HepG2 (cell line): ENCODE results near the gene RGS13. TPM values are rescaled to one million over a fixed set of nuclear protein-coding genes. Genes with fewer than 3 reads are reported as not detected.

Experiments used
- ATAC-seq: fragments of 200-7000 bp; cut with Tn5 transposase; 3 replicates; pipeline ENCODE4 v1.9.1; 2020; ENCODE audit warnings: mild to moderate bottlenecking, moderate library complexity
- BruUV-seq: library from RNA; stranded (reverse); fragments of 400-500 nt; replicated peaks from 2 replicates; lab custom pipeline; 2021; lab: Mats Ljungman, UMichigan
- CTCF ChIA-PET: fragments of 300-600 bp; formaldehyde crosslinking; extraction: SDS; loops from one replicate; lab custom pipeline; 2021; ENCODE audit warnings: low total read pairs, inconsistent platforms, low intra/inter-chr PET ratio; lab: Yijun Ruan, JAX
- POLR2A ChIA-PET: fragments of 350-600 bp; sonication (Branson Sonifier 250); formaldehyde crosslinking; loops from one replicate; lab custom pipeline; 2020; ENCODE audit warnings: antibody characterized with exemption, inconsistent platforms; lab: Yijun Ruan, JAX
- DNase-seq: peaks from one replicate; pipeline ENCODE4 v3.0.0-alpha.2; 2015; ENCODE audit warnings: low spot score
- FAIRE-seq: peaks from 3 replicates; lab custom pipeline; 2011; peaks lifted over from hg19 to GRCh38; lab: Jason Lieb, UNC
- H2AFZ ChIP-seq: one replicate; pipeline ENCODE4 v1.6.1; 2011; ENCODE audit warnings: low read length, inconsistent platforms
- H3K27ac ChIP-seq: fragments of 300-600 bp; 3 replicates; pipeline ENCODE4 v1.8.0; 2011; ENCODE audit warnings: mixed run types, mild to moderate bottlenecking, mixed read lengths, low read length, inconsistent platforms; ENCODE audit not compliant: insufficient read depth; ENCODE audit errors: extremely low read length
- H3K27me3 ChIP-seq, 2 experiments: fragments of 200-600 bp in 1 of 2; 2 replicates in 1 of 2; 3 replicates in 1 of 2; pipeline versions ENCODE4 v1.6.0 to v1.8.0; 2011; ENCODE audit warnings: low read length in 2 of 2, mild to moderate bottlenecking in 2 of 2, moderate library complexity in 2 of 2, inconsistent platforms in 1 of 2; ENCODE audit not compliant: insufficient read depth in 2 of 2, control insufficient read depth in 1 of 2
- H3K36me3 ChIP-seq, 2 experiments: fragments of 200-600 bp in 1 of 2; replicated peaks in 1 of 2; 2 replicates in 1 of 2; 3 replicates in 1 of 2; pipeline versions ENCODE4 v1.5.1 to v1.8.0; 2011; ENCODE audit warnings: low read length in 2 of 2, inconsistent platforms in 1 of 2; ENCODE audit not compliant: insufficient read depth in 2 of 2, control insufficient read depth in 1 of 2
- H3K4me1 ChIP-seq: 2 replicates; pipeline ENCODE4 v1.5.1; 2012; ENCODE audit warnings: low read length, inconsistent platforms; ENCODE audit not compliant: insufficient read depth
- H3K4me2 ChIP-seq: 2 replicates; pipeline ENCODE4 v1.6.0; 2011; ENCODE audit warnings: low read depth, low read length, inconsistent platforms
- H3K4me3 ChIP-seq, 3 experiments: fragments of 200-600 bp in 1 of 3; sonication (generic), shearing (Covaris generic) in 1 of 3; replicated peaks in 1 of 3; 2 replicates each; pipeline ENCODE4 v1.5.1; 2011 to 2016; ENCODE audit warnings: low read length in 3 of 3, inconsistent platforms in 2 of 3, low read depth in 2 of 3, mild to moderate bottlenecking in 2 of 3, control low read depth in 1 of 3, mixed read lengths in 1 of 3; ENCODE audit not compliant: insufficient read depth in 1 of 3
- H3K79me2 ChIP-seq: one replicate; pipeline ENCODE4 v1.6.1; 2011; ENCODE audit warnings: low read length, inconsistent platforms; ENCODE audit not compliant: insufficient read depth
- H3K9ac ChIP-seq: 2 replicates; pipeline ENCODE4 v1.6.0; 2011; ENCODE audit warnings: mild to moderate bottlenecking, low read depth, low read length, inconsistent platforms; ENCODE audit not compliant: insufficient read depth
- H3K9me3 ChIP-seq: 2 replicates; pipeline ENCODE4 v1.5.1; 2012; ENCODE audit warnings: mild to moderate bottlenecking, low read length
- H4K20me1 ChIP-seq: 2 replicates; pipeline ENCODE4 v1.6.0; 2011; ENCODE audit warnings: inconsistent platforms, mild to moderate bottlenecking, low read length, moderate library complexity; ENCODE audit not compliant: insufficient read depth
- ATF7-NPFF ChIP-seq: sonication (generic); formaldehyde crosslinking; IDR thresholded peaks from 2 replicates; pipeline ENCODE4 v1.8.1; 2023; ENCODE audit warnings: mild to moderate bottlenecking, low read depth, missing genetic modification reagents, moderate library complexity
- FIP1L1 ChIP-seq: fragments of 200-400 bp; formaldehyde crosslinking; IDR thresholded peaks from 2 replicates; pipeline ENCODE4 v1.6.1; 2018; ENCODE audit warnings: low read depth, mild to moderate bottlenecking, low read length, moderate library complexity, borderline replicate concordance; ENCODE audit not compliant: insufficient read depth
- MXI1 ChIP-seq: IDR thresholded peaks from 3 replicates; pipeline ENCODE4 v1.6.1; 2012; ENCODE audit warnings: low read depth, low read length, inconsistent platforms, borderline replicate concordance
- PHF20 ChIP-seq: sonication (generic); formaldehyde crosslinking; IDR thresholded peaks from 2 replicates; pipeline ENCODE4 v1.5.0; 2020; ENCODE audit warnings: mild to moderate bottlenecking, missing genetic modification reagents
- RFX5 ChIP-seq: IDR thresholded peaks from 2 replicates; pipeline ENCODE4 v1.6.1; 2011; ENCODE audit warnings: low read depth, low read length, improper control_type of control experiment
- SALL2 ChIP-seq: sonication (generic); formaldehyde crosslinking; IDR thresholded peaks from 2 replicates; pipeline ENCODE4 v1.8.1; 2023; ENCODE audit warnings: mild to moderate bottlenecking, missing genetic modification reagents, inconsistent platforms
- U2AF1 ChIP-seq: fragments of 200-400 bp; formaldehyde crosslinking; optimal IDR thresholded peaks from 2 replicates; pipeline ENCODE3; 2017; ENCODE audit warnings: mild to moderate bottlenecking, low read depth, low read length
- ZFP36L2 ChIP-seq: sonication (generic); formaldehyde crosslinking; IDR thresholded peaks from 2 replicates; pipeline ENCODE4 v1.4.0; 2020; ENCODE audit warnings: missing genetic modification reagents
- ZKSCAN5 ChIP-seq: sonication (generic); formaldehyde crosslinking; IDR thresholded peaks from 2 replicates; pipeline ENCODE4 v1.5.1; 2020; ENCODE audit warnings: mild to moderate bottlenecking, missing genetic modification reagents
- ZNF224 ChIP-seq: sonication (generic); formaldehyde crosslinking; IDR thresholded peaks from 2 replicates; pipeline ENCODE4 v1.5.0; 2020; ENCODE audit warnings: mild to moderate bottlenecking, missing genetic modification reagents
- ZNF274 ChIP-seq: sonication (generic); formaldehyde crosslinking; IDR thresholded peaks from 2 replicates; pipeline ENCODE4 v1.5.1; 2020; ENCODE audit warnings: mild to moderate bottlenecking, missing genetic modification reagents
- ZNF781 ChIP-seq: sonication (generic); formaldehyde crosslinking; IDR thresholded peaks from 2 replicates; pipeline ENCODE4 v1.5.1; 2020; ENCODE audit warnings: borderline replicate concordance, mild to moderate bottlenecking, missing genetic modification reagents; ENCODE audit errors: not compliant biosample characterization
- WGBS: methylation state at CpG from one replicate; pipeline ENCODE4 v1.1.6; 2017; ENCODE audit warnings: low lambda C conversion rate; 5-methylcytosine and 5-hydroxymethylcytosine counted together
- in situ Hi-C: cut with HindIII; loops from 2 replicates; pipeline ENCODE4 v1.10.0; 2017; ENCODE audit warnings: low pct_unique_long_range_greater_than_20kb; ENCODE audit not compliant: extremely low pct_ligation_motif_present
- intact Hi-C: fragments of 100-400 bp; cut with micrococcal nuclease; formaldehyde crosslinking; loops from one replicate; pipeline ENCODE4 v1.10.0; 2022; ENCODE audit not compliant: unreplicated experiment
- polyA plus RNA-seq, 8 experiments: library from polyadenylated mRNA; depleted of rRNA in 3 of 8; stranded (reverse) in 7 of 8; unstranded in 1 of 8; fragments of >200 nt; fragmentation: Illumina TruSeq in 4 of 8; extraction: Trizol in 4 of 8; gene quantifications; 2 replicates each; pipeline versions ENCODE4 v1.2.1 to v1.2.3, GENCODE V29; 2011 to 2016; ENCODE audit warnings: low read depth in 4 of 8, missing spikeins in 1 of 8, mixed read lengths in 1 of 8; ENCODE audit not compliant: insufficient read depth in 1 of 8
- total RNA-seq, 5 experiments: library from RNA; depleted of rRNA; stranded (reverse); fragments of >200 nt; fragmentation: Illumina TruSeq; extraction: Trizol; gene quantifications; 2 replicates each; pipeline ENCODE4 v1.2.3, GENCODE V29; 2016; ENCODE audit warnings: low read depth in 1 of 5
- TF ChIP-seq, protein P1 (sequence below): sonication (generic); formaldehyde crosslinking; IDR thresholded peaks from 2 replicates; pipeline ENCODE4 v1.8.1; 2022; ENCODE audit warnings: mild to moderate bottlenecking, missing genetic modification reagents
- TF ChIP-seq, protein P2 (sequence below): sonication (generic); formaldehyde crosslinking; IDR thresholded peaks from 2 replicates; pipeline ENCODE4 v1.4.0; 2020; ENCODE audit warnings: low read depth, mild to moderate bottlenecking, missing genetic modification reagents
- TF ChIP-seq, protein P3 (sequence below): sonication (generic); formaldehyde crosslinking; IDR thresholded peaks from 2 replicates; pipeline ENCODE4 v1.5.1; 2020; ENCODE audit warnings: mild to moderate bottlenecking, missing genetic modification reagents

The RGS13 gene
- total and polyA plus RNA-seq, 2 of the 13 experiments (the other 11 are each of a cell fraction or from before 2014, with no cell fraction given) = not detected

DNA sequence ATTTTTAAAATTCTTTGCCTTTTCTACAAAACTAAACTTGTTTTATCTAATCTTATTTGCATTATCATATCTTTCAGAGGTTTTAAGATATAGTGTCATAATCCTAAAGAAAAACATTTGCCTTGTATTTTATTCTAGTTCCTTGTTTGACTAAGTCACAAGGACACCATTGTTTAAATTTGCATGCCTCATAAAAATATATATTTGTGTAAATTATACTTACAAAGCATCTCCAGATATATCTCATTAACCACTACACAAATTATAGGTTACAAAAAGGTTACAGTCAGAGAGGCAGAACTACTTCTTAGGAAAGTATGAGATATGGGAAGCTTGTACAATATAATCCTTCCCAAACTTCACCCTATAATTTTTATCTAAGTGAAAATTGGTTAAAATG, 4.2 kb upstream of the RGS13 start:
- DNase-seq (no peak), FAIRE-seq (no peak), ATAC-seq (no peak)

DNA sequence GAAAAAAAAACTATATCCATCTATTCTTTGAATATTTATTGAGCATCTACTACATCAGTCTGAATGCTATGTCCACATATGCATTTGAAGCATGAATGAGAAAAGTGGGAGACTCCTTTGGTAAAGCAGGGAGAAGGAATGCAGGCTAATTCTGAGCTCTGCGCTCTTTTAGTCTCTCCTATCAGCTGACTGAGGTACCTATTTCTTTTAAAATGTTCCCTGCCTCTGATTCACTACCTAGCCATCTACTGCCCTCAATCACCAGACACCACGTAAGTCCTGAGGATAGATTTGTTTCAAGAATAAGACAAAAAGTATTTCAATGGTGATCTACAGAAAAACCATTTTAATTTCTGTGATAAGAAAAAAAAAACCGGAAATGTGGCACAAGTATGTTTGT, 3.8 kb upstream of the RGS13 start:
- intact Hi-C loops = no loop called here
- H3K4me3 ChIP-seq = no peak overlapping the region
- peaks cover 32% of the 10 kb centered on the region for H3K4me1 ChIP-seq
- H3K4me2 ChIP-seq = no peak overlapping the region
- DNase-seq = no peak
- in situ Hi-C loops = no loop called here
- ChIA-PET CTCF (no interaction called here), POLR2A (no interaction called here)
- FAIRE-seq = no peak
- ATAC-seq = no peak
- no peaks in the 10 kb centered on the region for H3K36me3 ChIP-seq
- BruUV-seq = no TSS peak
- no peak overlapping the region for H3K9ac ChIP-seq
- no peak overlapping the region for H3K27ac ChIP-seq
- 48% methylated on average over 3 of the region's 3 CpGs for WGBS
- no peak overlapping the region for H2AFZ ChIP-seq
- no peaks in the 10 kb centered on the region for H3K79me2 ChIP-seq
- H4K20me1 ChIP-seq = no peaks in the 10 kb centered on the region
- no peaks in the 10 kb centered on the region for H3K27me3 ChIP-seq
- no peaks in the 10 kb centered on the region for H3K9me3 ChIP-seq
- no peak for TF ChIP-seq U2AF1
- no peak for TF ChIP-seq PHF20 (CRISPR knock-in tag)
- TF ChIP-seq SALL2 = no peak
- TF ChIP-seq, protein P1, sequence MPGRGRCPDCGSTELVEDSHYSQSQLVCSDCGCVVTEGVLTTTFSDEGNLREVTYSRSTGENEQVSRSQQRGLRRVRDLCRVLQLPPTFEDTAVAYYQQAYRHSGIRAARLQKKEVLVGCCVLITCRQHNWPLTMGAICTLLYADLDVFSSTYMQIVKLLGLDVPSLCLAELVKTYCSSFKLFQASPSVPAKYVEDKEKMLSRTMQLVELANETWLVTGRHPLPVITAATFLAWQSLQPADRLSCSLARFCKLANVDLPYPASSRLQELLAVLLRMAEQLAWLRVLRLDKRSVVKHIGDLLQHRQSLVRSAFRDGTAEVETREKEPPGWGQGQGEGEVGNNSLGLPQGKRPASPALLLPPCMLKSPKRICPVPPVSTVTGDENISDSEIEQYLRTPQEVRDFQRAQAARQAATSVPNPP (CRISPR knock-in tag) = no peak
- TF ChIP-seq FIP1L1 = no peak
- no peak for TF ChIP-seq ZNF274
- TF ChIP-seq ZKSCAN5 (CRISPR knock-in tag) = no peak
- TF ChIP-seq, protein P2, sequence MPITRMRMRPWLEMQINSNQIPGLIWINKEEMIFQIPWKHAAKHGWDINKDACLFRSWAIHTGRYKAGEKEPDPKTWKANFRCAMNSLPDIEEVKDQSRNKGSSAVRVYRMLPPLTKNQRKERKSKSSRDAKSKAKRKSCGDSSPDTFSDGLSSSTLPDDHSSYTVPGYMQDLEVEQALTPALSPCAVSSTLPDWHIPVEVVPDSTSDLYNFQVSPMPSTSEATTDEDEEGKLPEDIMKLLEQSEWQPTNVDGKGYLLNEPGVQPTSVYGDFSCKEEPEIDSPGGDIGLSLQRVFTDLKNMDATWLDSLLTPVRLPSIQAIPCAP (CRISPR knock-in tag) = no peak
- no peak for TF ChIP-seq RFX5
- TF ChIP-seq, protein P3, sequence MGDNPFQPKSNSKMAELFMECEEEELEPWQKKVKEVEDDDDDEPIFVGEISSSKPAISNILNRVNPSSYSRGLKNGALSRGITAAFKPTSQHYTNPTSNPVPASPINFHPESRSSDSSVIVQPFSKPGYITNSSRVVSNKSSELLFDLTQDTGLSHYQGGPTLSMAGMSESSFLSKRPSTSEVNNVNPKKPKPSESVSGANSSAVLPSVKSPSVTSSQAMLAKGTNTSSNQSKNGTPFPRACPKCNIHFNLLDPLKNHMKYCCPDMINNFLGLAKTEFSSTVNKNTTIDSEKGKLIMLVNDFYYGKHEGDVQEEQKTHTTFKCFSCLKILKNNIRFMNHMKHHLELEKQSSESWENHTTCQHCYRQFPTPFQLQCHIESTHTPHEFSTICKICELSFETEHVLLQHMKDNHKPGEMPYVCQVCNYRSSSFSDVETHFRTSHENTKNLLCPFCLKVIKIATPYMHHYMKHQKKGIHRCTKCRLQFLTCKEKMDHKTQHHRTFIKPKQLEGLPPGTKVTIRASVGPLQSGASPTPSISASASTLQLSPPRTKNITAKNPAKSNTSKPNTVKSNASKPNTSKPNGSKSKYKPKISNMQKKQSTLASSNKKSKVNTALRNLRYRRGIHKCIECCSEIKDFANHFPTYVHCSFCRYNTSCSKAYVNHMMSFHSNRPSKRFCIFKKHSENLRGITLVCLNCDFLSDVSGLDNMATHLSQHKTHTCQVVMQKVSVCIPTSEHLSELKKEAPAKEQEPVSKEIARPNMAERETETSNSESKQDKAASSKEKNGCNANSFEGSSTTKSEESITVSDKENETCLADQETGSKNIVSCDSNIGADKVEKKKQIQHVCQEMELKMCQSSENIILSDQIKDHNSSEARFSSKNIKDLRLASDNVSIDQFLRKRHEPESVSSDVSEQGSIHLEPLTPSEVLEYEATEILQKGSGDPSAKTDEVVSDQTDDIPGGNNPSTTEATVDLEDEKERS (CRISPR knock-in tag) = no peak
- TF ChIP-seq ATF7-NPFF (CRISPR knock-in tag) = no peak
- TF ChIP-seq ZFP36L2 (CRISPR knock-in tag) = no peak

More for the DNA sequence above, 4.2 kb upstream of the RGS13 start:
- ChIA-PET POLR2A (no interaction called here), CTCF (no interaction called here)
- Histone ChIP-seq H3K9ac (no peak overlapping the region), H3K27ac (no peak overlapping the region), H2AFZ (no peak overlapping the region), H4K20me1 (no peaks in the 10 kb centered on the region), H3K9me3 (no peaks in the 10 kb centered on the region), H3K4me2 (no peak overlapping the region), H3K4me3 (no peak overlapping the region), H3K79me2 (no peaks in the 10 kb centered on the region), H3K4me1 (peaks cover 32% of the 10 kb centered on the region), H3K27me3 (no peaks in the 10 kb centered on the region), H3K36me3 (no peaks in the 10 kb centered on the region)
- in situ Hi-C loops = no loop called here
- no TSS peak for BruUV-seq
- intact Hi-C loops = no loop called here
- TF ChIP-seq MXI1 = no peak
- no peak for TF ChIP-seq ZNF781 (CRISPR knock-in tag)
- TF ChIP-seq ZNF224 = no peak
